ENCODE results near the gene C10orf62.

The C10orf62 gene

GRCh38 chr10:97598407-97599271, 9.1 kb downstream of the C10orf62 start:
- H3K27me3 ChIP-seq (replicated peaks), result no peaks in the 10 kb centered on the region
- no peak overlapping the region for H3K4me3 ChIP-seq (ENCODE audit: low read depth, low read length)
- no peaks in the 10 kb centered on the region for H3K36me3 ChIP-seq (replicated peaks)
- DNase-seq, result no peak
- in situ Hi-C loops (cut with HindIII; ENCODE audit: low pct_ligation_motif_present, low sequenced_read_pairs), result no loop called here
- no peak for TF ChIP-seq CTCF (IDR thresholded peaks at IDR 0.05; ENCODE audit: low read depth, low read length, missing control alignments)
- no peak overlapping the region for H3K27ac ChIP-seq

- no peak for DNase-seq
- Histone ChIP-seq H3K27me3 (replicated peaks) (no peaks in the 10 kb centered on the region), H3K4me3 (ENCODE audit: low read depth, low read length) (no peak overlapping the region), H3K36me3 (replicated peaks) (no peaks in the 10 kb centered on the region), H3K27ac (no peak overlapping the region)
- in situ Hi-C loops (cut with HindIII; ENCODE audit: low pct_ligation_motif_present, low sequenced_read_pairs), result no loop called here
- no peak for TF ChIP-seq CTCF (IDR thresholded peaks at IDR 0.05; ENCODE audit: low read depth, low read length, missing control alignments)
Observed at GRCh38 chr10:97599272-97599619, 9.7 kb downstream of the C10orf62 start.

GRCh38 chr10:97600616-97601015, 11.1 kb downstream of the C10orf62 start:
- in situ Hi-C loops (cut with HindIII; ENCODE audit: low pct_ligation_motif_present, low sequenced_read_pairs), result no loop called here
- DNase-seq, result no peak
- TF ChIP-seq CTCF (IDR thresholded peaks at IDR 0.05; ENCODE audit: low read depth, low read length, missing control alignments), result no peak
- H3K36me3 ChIP-seq (replicated peaks), result no peaks in the 10 kb centered on the region
- no peak overlapping the region for H3K27ac ChIP-seq
- no peak overlapping the region for H3K4me3 ChIP-seq (ENCODE audit: low read depth, low read length)
- H3K27me3 ChIP-seq (replicated peaks), result no peaks in the 10 kb centered on the region

GRCh38 chr10:97601268-97602215, 12.0 kb downstream of the C10orf62 start:
- Histone ChIP-seq H3K27ac (no peak overlapping the region), H3K36me3 (replicated peaks) (no peaks in the 10 kb centered on the region), H3K4me3 (ENCODE audit: low read depth, low read length) (no peak overlapping the region), H3K27me3 (replicated peaks) (no peaks in the 10 kb centered on the region)
- in situ Hi-C loops (cut with HindIII; ENCODE audit: low pct_ligation_motif_present, low sequenced_read_pairs), result no loop called here
- no peak for DNase-seq
- no peak for TF ChIP-seq CTCF (IDR thresholded peaks at IDR 0.05; ENCODE audit: low read depth, low read length, missing control alignments)

- DNase-seq, result no peak
- in situ Hi-C loops (cut with HindIII; ENCODE audit: low pct_ligation_motif_present, low sequenced_read_pairs), result no loop called here
- no peak overlapping the region for H3K27ac ChIP-seq
- TF ChIP-seq CTCF (IDR thresholded peaks at IDR 0.05; ENCODE audit: low read depth, low read length, missing control alignments), result no peak
- no peak overlapping the region for H3K4me3 ChIP-seq (ENCODE audit: low read depth, low read length)
- H3K36me3 ChIP-seq (replicated peaks), result no peaks in the 10 kb centered on the region
- no peaks in the 10 kb centered on the region for H3K27me3 ChIP-seq (replicated peaks)
Observed at GRCh38 chr10:97607095-97607636, 17.6 kb downstream of the C10orf62 start.

Data from brain microvascular endothelial cell (primary cell).